HG03039 (cell line): Measurements from ENCODE around the gene SMARCD2.
A peak's percentile ranks its signal among the peaks of the same experiment; 100 is the strongest.
"Not testable (repeated sequence)": the region's sequence is repeated elsewhere in the genome, so short reads cannot be mapped to it uniquely, and the experiment has no call there.

Source experiments
- ATAC-seq: cut with Tn5 transposase; IDR thresholded peaks from one replicate; pipeline ENCODE4 v1.9.1; 2021; ENCODE audit warnings: mild to moderate bottlenecking, moderate library complexity; ENCODE audit not compliant: unreplicated experiment

Gene SMARCD2

GRCh38 chr17:63842540-63843386 is at the start of gene SMARCD2:
Gene SMARCD2 (minus strand): TSS chr17:63842685. CDS start chr17:63842674, 11 bp downstream.
- peak; percentile 72 for ATAC-seq

GRCh38 chr17:63889026-63889848 is 46.8 kb upstream of the SMARCD2 start:
- not testable (repeated sequence) for ATAC-seq

- ATAC-seq = not testable (repeated sequence)
Measured at GRCh38 chr17:63885119-63885518, 42.6 kb upstream of the SMARCD2 start.

GRCh38 chr17:63882626-63883126 is 40.2 kb upstream of the SMARCD2 start:
- ATAC-seq = not testable (repeated sequence)

- ATAC-seq = no peak
Measured at GRCh38 chr17:63881935-63882601, 39.6 kb upstream of the SMARCD2 start, which contains the start of gene GH2. Gene GH2 (minus strand): TSS chr17:63881944. CDS start chr17:63881801, 143 bp downstream.

- not testable (repeated sequence) for ATAC-seq
Measured at GRCh38 chr17:63881337-63881736, 38.9 kb upstream of the SMARCD2 start.

GRCh38 chr17:63880706-63881105 is 38.2 kb upstream of the SMARCD2 start:
- no peak for ATAC-seq

- ATAC-seq = not testable (repeated sequence)
Measured at GRCh38 chr17:63878413-63878812, 35.9 kb upstream of the SMARCD2 start.

- ATAC-seq = not testable (repeated sequence)
Measured at GRCh38 chr17:63874693-63875092, 32.2 kb upstream of the SMARCD2 start.

GRCh38 chr17:63874061-63874626 is 31.7 kb upstream of the SMARCD2 start:
- ATAC-seq = not testable (repeated sequence)

- ATAC-seq = not testable (repeated sequence)
Measured at GRCh38 chr17:63873577-63873976, 31.1 kb upstream of the SMARCD2 start, which contains the start of gene CSH2. Gene CSH2 (minus strand): TSS chr17:63873677. CDS start chr17:63873614, 63 bp downstream.

- ATAC-seq = not testable (repeated sequence)
Measured at GRCh38 chr17:63871646-63872365, 29.3 kb upstream of the SMARCD2 start.

- not testable (repeated sequence) for ATAC-seq
Measured at GRCh38 chr17:63870292-63870665, 27.8 kb upstream of the SMARCD2 start.

- ATAC-seq = not testable (repeated sequence)
Measured at GRCh38 chr17:63869491-63870291, 27.2 kb upstream of the SMARCD2 start.

- not testable (repeated sequence) for ATAC-seq
Measured at GRCh38 chr17:63866625-63867024, 24.1 kb upstream of the SMARCD2 start.

- ATAC-seq = no peak
Measured at GRCh38 chr17:63859257-63859656, 16.8 kb upstream of the SMARCD2 start.

- not testable (repeated sequence) for ATAC-seq
Measured at GRCh38 chr17:63856425-63856824, 13.9 kb upstream of the SMARCD2 start.

GRCh38 chr17:63855185-63855584 is 12.7 kb upstream of the SMARCD2 start:
- no peak for ATAC-seq

- no peak for ATAC-seq
Measured at GRCh38 chr17:63854709-63855108, 12.2 kb upstream of the SMARCD2 start.
